Testis (tissue), 3 donors: ENCODE data around the gene TBX4. TPM values are rescaled to one million over a fixed set of nuclear protein-coding genes. Genes with fewer than 3 reads are reported as not detected.

Experiments
- DNase-seq: peaks from one replicate; pipeline ENCODE4 v3.0.0-alpha.2; 2019
- H3K27ac ChIP-seq, 2 donors: fragments of 200-600 bp; sonication (generic); one replicate each; pipeline ENCODE4 v1.5.1; 2019
- H3K27me3 ChIP-seq: fragments of 200-600 bp; sonication (generic); one replicate; pipeline ENCODE4 v1.5.1; 2019
- H3K36me3 ChIP-seq: fragments of 200-600 bp; sonication (generic); one replicate; pipeline ENCODE4 v1.5.1; 2017; ENCODE audit warnings: low read depth; ENCODE audit errors: missing control alignments
- H3K4me1 ChIP-seq: fragments of 200-600 bp; sonication (generic); one replicate; pipeline ENCODE4 v1.5.1; 2019
- H3K4me3 ChIP-seq, 2 donors: fragments of 200-600 bp; sonication (generic); one replicate each; pipeline ENCODE4 v1.5.1; 2017 to 2019
- H3K9me3 ChIP-seq: fragments of 200-600 bp; sonication (generic); one replicate; pipeline ENCODE4 v1.5.1; 2017
- POLR2A ChIP-seq: fragments of 450-650 bp; IDR thresholded peaks from one replicate; pipeline ENCODE4 v1.6.1; 2017; ENCODE audit warnings: antibody characterized with exemption, mild to moderate bottlenecking, moderate library complexity
- WGBS, 2 donors: methylation state at CpG; one replicate each; pipeline ENCODE4 v1.1.5; 2018; 5-methylcytosine and 5-hydroxymethylcytosine counted together
- intact Hi-C: fragments of 100-400 bp; cut with DNase I; formaldehyde crosslinking; loops from one replicate; pipeline ENCODE4 v1.15.1; 2023; ENCODE audit warnings: low total_unique reads
- polyA plus RNA-seq: library from polyadenylated mRNA; stranded (reverse); fragments of 350-450 nt; fragmentation: Illumina TruSeq; extraction: RNeasy Lipid Tissue Mini Kit (QIAGEN cat#74804); gene quantifications from one replicate; pipeline ENCODE4 v1.2.3, GENCODE V29; 2014; ENCODE audit warnings: low read depth, low replicate concordance; ENCODE audit not compliant: insufficient read depth
- total RNA-seq, 2 donors: library from RNA; depleted of rRNA; stranded (reverse); fragments of >200 nt; gene quantifications; one replicate each; pipeline ENCODE4 v1.2.3, GENCODE V29; 2016
- TF ChIP-seq, protein P1 (sequence below), 3 experiments: fragments of 450-650 bp in 2 of 3; fragments of 200-600 bp in 1 of 3; sonication (generic) in 1 of 3; IDR thresholded peaks; one replicate each; pipeline ENCODE4 v1.5.1; 2016 to 2019; ENCODE audit warnings: antibody characterized with exemption in 3 of 3, mild to moderate bottlenecking in 2 of 3, moderate library complexity in 1 of 3

TBX4 gene
- total and polyA plus RNA-seq, 3 donors from 2014 or later, result 1.5 to 3.2 (median 1.7) TPM

DNA sequence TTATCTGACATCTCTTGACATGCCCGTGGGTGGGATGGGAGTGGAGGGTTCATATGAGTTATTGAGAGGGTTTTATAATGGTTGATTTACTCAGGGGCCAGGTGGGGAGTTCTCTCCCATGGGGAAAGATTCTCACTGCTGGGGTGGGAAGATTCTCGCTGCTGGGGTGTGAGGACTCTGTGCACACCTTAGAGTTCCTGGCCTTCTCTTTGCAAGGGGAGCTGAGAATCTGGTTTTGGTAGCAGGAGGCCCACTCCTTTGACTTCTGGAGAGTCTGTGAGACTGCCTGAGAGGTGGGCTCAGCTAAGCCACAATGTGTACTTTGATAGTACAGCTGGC is 31.5 kb downstream of the TBX4 start:
- Histone ChIP-seq H3K27ac (no peak overlapping the region), H3K9me3 (no peaks in the 10 kb centered on the region), H3K36me3 (no peaks in the 10 kb centered on the region), H3K27me3 (no peaks in the 10 kb centered on the region), H3K4me1 (no peaks in the 10 kb centered on the region), H3K4me3 (no peak overlapping the region)
- 67 to 69% methylated on average over 2 of the region's 2 CpGs for WGBS, 2 donors
- no peak for DNase-seq
- TF ChIP-seq, protein P1, sequence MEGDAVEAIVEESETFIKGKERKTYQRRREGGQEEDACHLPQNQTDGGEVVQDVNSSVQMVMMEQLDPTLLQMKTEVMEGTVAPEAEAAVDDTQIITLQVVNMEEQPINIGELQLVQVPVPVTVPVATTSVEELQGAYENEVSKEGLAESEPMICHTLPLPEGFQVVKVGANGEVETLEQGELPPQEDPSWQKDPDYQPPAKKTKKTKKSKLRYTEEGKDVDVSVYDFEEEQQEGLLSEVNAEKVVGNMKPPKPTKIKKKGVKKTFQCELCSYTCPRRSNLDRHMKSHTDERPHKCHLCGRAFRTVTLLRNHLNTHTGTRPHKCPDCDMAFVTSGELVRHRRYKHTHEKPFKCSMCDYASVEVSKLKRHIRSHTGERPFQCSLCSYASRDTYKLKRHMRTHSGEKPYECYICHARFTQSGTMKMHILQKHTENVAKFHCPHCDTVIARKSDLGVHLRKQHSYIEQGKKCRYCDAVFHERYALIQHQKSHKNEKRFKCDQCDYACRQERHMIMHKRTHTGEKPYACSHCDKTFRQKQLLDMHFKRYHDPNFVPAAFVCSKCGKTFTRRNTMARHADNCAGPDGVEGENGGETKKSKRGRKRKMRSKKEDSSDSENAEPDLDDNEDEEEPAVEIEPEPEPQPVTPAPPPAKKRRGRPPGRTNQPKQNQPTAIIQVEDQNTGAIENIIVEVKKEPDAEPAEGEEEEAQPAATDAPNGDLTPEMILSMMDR (IDR thresholded peaks at IDR 0.05), result no peak
- no peak for TF ChIP-seq POLR2A
- intact Hi-C loops, result no loop called here

DNA sequence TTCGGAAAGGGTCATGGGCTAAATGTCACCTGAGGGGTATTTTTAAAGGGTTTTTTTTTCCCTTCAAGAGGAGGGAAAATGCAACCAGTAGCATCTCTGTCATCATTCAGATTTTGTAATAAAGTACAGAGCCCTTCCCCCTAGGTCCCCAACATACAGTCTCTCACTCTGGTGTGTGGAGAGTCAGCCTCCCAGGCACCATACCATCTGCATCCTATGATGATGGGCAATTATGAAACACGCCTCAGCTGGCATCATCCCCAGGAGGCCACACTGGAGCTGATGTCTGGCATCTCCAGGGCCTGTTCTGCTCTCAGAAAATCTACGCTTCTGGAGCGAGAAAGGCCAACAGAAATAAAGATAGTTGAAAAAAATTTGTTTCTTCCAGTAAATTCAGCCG is 32.0 kb downstream of the TBX4 start:
- Histone ChIP-seq H3K4me3 (no peak overlapping the region), H3K27me3 (no peaks in the 10 kb centered on the region), H3K9me3 (no peaks in the 10 kb centered on the region), H3K36me3 (no peaks in the 10 kb centered on the region), H3K4me1 (no peaks in the 10 kb centered on the region), H3K27ac (no peak overlapping the region)
- DNase-seq, result no peak
- TF ChIP-seq POLR2A, result no peak
- TF ChIP-seq, protein P1 (IDR thresholded peaks at IDR 0.05), result no peak
- intact Hi-C loops, result no loop called here
- WGBS, 2 donors, result 93 to 96% methylated on average over 5 of the region's 5 CpGs

DNA sequence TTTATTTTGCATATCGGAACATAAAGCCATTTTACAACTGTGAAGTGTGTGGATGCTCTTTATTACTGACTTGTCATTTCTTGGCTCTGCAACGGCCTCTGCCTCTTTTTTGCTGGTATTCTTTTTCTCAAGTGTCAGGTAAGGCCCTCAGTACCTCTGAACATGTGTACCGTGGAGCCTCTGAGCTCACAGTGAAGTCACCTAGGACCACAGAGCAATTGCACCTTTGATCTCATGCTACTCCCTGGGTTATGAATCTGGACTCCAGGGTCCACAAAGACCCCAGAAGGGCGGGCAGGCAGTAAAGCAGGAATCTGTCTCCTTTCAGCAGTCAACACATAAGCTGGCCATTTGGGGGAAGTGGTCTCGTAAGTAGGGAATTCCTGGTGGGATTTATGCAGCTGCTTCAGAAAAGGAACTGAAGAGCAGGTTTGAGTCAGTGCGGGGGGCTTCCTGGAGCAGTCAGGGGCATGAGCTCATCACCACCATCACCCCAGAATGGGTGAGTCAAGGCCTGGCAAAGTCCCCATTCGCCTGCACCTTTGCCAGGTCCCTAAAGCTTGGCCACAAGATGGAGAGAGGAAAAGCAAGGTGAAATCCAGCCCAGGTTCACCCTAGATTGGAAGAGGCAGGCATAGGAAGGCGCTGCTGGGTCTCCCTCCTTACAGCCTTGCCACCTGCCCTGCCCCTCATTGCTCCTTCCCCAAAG is 33.0 kb downstream of the TBX4 start:
- Histone ChIP-seq H3K27me3 (no peaks in the 10 kb centered on the region), H3K9me3 (no peaks in the 10 kb centered on the region), H3K4me1 (no peaks in the 10 kb centered on the region), H3K4me3 (no peak overlapping the region), H3K27ac (no peak overlapping the region), H3K36me3 (no peaks in the 10 kb centered on the region)
- no peak for DNase-seq
- intact Hi-C loops, result no loop called here
- TF ChIP-seq POLR2A, result no peak
- TF ChIP-seq, protein P1 (IDR thresholded peaks at IDR 0.05), result no peak
- 93% methylated on average over 8 of the region's 8 CpGs for WGBS, 2 donors

- intact Hi-C loops, result no loop called here
- Histone ChIP-seq H3K27ac (no peak overlapping the region), H3K27me3 (no peaks in the 10 kb centered on the region), H3K9me3 (no peaks in the 10 kb centered on the region), H3K4me3 (no peak overlapping the region), H3K36me3 (no peaks in the 10 kb centered on the region), H3K4me1 (no peaks in the 10 kb centered on the region)
- no peak for DNase-seq
- WGBS, 2 donors, result 59 to 67% methylated on average over 14 to 22 of the region's 22 CpGs
- no peak for TF ChIP-seq POLR2A
- TF ChIP-seq, protein P1 (IDR thresholded peaks at IDR 0.05), result no peak
Observed at GRCh38 chr17:61486135-61487120, 34.2 kb downstream of the TBX4 start.
